ENCODE results near the gene TRMT13. TPM values are rescaled to one million over a fixed set of nuclear protein-coding genes. Genes with fewer than 3 reads are reported as not detected.
A peak's percentile ranks its signal among the peaks of the same experiment; 100 is the strongest.

The TRMT13 gene
- total and polyA plus RNA-seq, 2 of the 13 experiments (the other 11 are each of a cell fraction or from before 2014, with no cell fraction given) = 10.0 to 12.4 TPM

DNA sequence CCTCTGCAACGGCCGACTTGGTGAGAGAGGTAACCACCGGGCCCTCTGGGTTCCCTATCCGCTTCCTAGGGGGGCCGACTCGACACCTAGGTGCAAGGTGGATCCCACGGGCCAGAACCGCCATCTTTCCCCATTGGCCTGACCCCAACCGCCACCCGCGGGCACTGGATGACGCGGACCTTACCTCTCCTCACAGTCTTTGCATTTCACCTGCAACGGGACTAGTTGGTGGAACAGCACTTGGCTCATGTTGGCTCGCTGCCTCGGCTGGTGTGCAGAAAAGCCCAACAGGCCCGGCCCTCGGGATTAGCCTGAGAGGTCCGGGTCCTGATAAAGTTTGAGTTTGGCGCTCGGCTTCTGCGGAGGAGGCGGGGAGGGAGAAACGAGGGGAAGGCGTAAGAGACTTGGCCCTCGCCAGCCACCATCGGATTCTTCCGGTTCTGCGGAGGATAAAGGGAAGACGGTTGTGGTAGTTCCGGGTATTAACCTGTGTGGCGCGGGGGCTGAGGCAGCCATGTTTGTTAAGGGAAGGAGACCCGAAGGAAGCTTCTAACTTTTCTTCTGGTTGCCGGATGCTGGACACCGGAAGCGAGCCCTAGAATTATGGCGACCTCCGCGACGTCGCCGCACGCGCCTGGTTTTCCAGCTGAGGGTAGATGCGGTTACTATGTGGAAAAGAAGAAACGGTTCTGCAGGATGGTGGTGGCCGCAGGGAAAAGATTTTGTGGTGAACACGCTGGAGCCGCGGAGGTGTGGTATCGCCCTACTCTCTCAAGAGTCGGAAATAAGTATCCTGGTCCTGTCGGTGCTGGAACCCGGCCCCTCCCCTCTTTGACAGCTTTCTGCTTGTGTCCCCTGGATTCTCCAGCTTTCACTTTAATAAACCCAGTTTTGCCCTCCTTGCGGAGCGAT, at the start of gene TRMT13, which contains the start of gene SASS6 (continued):
- peak; percentile 91 for TF ChIP-seq HINFP (CRISPR knock-in tag; IDR thresholded peaks at IDR 0.05; ENCODE audit: low read depth)
- TF ChIP-seq ZNF740 (CRISPR knock-in tag; IDR thresholded peaks at IDR 0.05) = 0 out of 2 replicates have a peak, but pooled peaks have one; percentile 48
- TF ChIP-seq ZNF691 (CRISPR knock-in tag; IDR thresholded peaks at IDR 0.05; ENCODE audit: borderline replicate concordance, low read depth) = 0 out of 2 replicates have a peak, but pooled peaks have one; percentile 23
- no peak for TF ChIP-seq JDP2 (CRISPR knock-in tag; IDR thresholded peaks at IDR 0.05; ENCODE audit: borderline replicate concordance)
- TF ChIP-seq ZKSCAN1 (IDR thresholded peaks at IDR 0.05; ENCODE audit: low read length) = no peak
- TF ChIP-seq ATM (IDR thresholded peaks at IDR 0.05; ENCODE audit: borderline replicate concordance) = no peak
- TF ChIP-seq ATF2 (CRISPR knock-in tag; IDR thresholded peaks at IDR 0.05) = peak; percentile 69; the same call in 1 of the 2 replicates
- TF ChIP-seq TGIF2 (CRISPR knock-in tag; IDR thresholded peaks at IDR 0.05) = peak; percentile 73; the same call in 1 of the 2 replicates
- 0 out of 2 replicates have a peak, but pooled peaks have one; percentile 18 for TF ChIP-seq MIER2 (CRISPR knock-in tag; IDR thresholded peaks at IDR 0.05)
- no peak for TF ChIP-seq ZBTB26 (CRISPR knock-in tag; IDR thresholded peaks at IDR 0.05; ENCODE audit: borderline replicate concordance)
- no peak for TF ChIP-seq BATF2 (CRISPR knock-in tag; IDR thresholded peaks at IDR 0.05)
- TF ChIP-seq, protein P1, sequence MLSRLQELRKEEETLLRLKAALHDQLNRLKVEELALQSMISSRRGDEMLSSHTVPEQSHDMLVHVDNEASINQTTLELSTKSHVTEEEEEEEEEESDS (CRISPR knock-in tag; IDR thresholded peaks at IDR 0.05; ENCODE audit: borderline replicate concordance) = no peak
- no peak for TF ChIP-seq ZNF12 (CRISPR knock-in tag; IDR thresholded peaks at IDR 0.05)
- TF ChIP-seq GABPA (IDR thresholded peaks at IDR 0.05; ENCODE audit: low read depth, low read length) = peak; percentile 80
- peak; percentile 99 for TF ChIP-seq GABPA (CRISPR knock-in tag; IDR thresholded peaks at IDR 0.05; ENCODE audit: low read depth)
- TF ChIP-seq MYNN (CRISPR knock-in tag; IDR thresholded peaks at IDR 0.05; ENCODE audit: low read depth) = no peak; the same call in 1 of the 2 replicates
- TF ChIP-seq, protein P2, sequence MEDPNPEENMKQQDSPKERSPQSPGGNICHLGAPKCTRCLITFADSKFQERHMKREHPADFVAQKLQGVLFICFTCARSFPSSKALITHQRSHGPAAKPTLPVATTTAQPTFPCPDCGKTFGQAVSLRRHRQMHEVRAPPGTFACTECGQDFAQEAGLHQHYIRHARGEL (CRISPR knock-in tag; IDR thresholded peaks at IDR 0.05) = no peak
- TF ChIP-seq CENPT (CRISPR knock-in tag; IDR thresholded peaks at IDR 0.05; ENCODE audit: low read depth) = no peak

All from HepG2 (cell line).